HCT116 (cell line): ENCODE results near the gene SLC12A3. TPM values are rescaled to one million over a fixed set of nuclear protein-coding genes. Genes with fewer than 3 reads are reported as not detected.

Experiments used
- ATAC-seq: fragments of 200-7000 bp; cut with Tn5 transposase; 2 replicates; pipeline ENCODE4 v1.9.1; 2020; ENCODE audit warnings: mild to moderate bottlenecking, moderate library complexity
- BruUV-seq: library from RNA; stranded (reverse); fragments of 400-500 nt; replicated peaks from 2 replicates; lab custom pipeline; 2021; lab: Mats Ljungman, UMichigan
- CTCF ChIA-PET: fragments of 300-600 bp; sonication (Branson Sonifier 250); formaldehyde crosslinking; loops from one replicate; lab custom pipeline; 2021; ENCODE audit warnings: antibody characterized with exemption; lab: Charles Lee
- POLR2A ChIA-PET: fragments of 300-600, 350-600 bp; sonication (Branson Sonifier 250); formaldehyde crosslinking; loops from one replicate; lab custom pipeline; 2021; ENCODE audit warnings: antibody characterized with exemption; lab: Charles Lee
- RAD21 ChIA-PET, 2 experiments: fragments of 300-600 bp; sonication (Branson Sonifier 250); formaldehyde crosslinking; loops; one replicate each; lab custom pipeline; 2023; ENCODE audit warnings: low total read pairs in 2 of 2; ENCODE audit not compliant: uncharacterized antibody in 2 of 2, unreplicated experiment in 2 of 2, low non-redundant PET in 1 of 2; lab: Charles Lee
- DNase-seq: peaks from one replicate; pipeline ENCODE4 v3.0.0-alpha.2; 2010; ENCODE audit warnings: low read depth, low spot score
- H2AFZ ChIP-seq: fragments of 200-600 bp; shearing (Covaris generic), sonication (generic); 2 replicates; pipeline ENCODE4 v1.6.1; 2017; ENCODE audit warnings: low read depth, mixed run types, mixed read lengths, antibody characterized with exemption, low read length; ENCODE audit not compliant: poor library complexity, severe bottlenecking
- H3K27ac ChIP-seq: 2 replicates; pipeline ENCODE4 v1.5.1; 2012; ENCODE audit warnings: low read depth, low read length
- H3K27me3 ChIP-seq: fragments of 200-600 bp; sonication (generic); 2 replicates; pipeline ENCODE4 v1.6.1; 2016; ENCODE audit warnings: mixed run types, low read length, mixed read lengths; ENCODE audit not compliant: insufficient read depth
- H3K36me3 ChIP-seq, 2 experiments: fragments of 200-500 bp in 1 of 2; fragments of 200-600 bp in 1 of 2; sonication (Bioruptor generic) in 1 of 2; sonication (generic) in 1 of 2; 2 replicates each; pipeline versions ENCODE4 v1.5.1 to v1.6.1; 2014 to 2016; ENCODE audit warnings: low read length in 2 of 2, inconsistent platforms in 1 of 2, mixed read lengths in 1 of 2, mixed run types in 1 of 2; ENCODE audit not compliant: insufficient read depth in 2 of 2, control insufficient read depth in 1 of 2
- H3K4me1 ChIP-seq, 2 experiments: fragments of 200-600 bp in 1 of 2; sonication (generic) in 1 of 2; 2 replicates each; pipeline versions ENCODE4 v1.5.1 to v1.6.1; 2012 to 2017; ENCODE audit warnings: low read length in 2 of 2, inconsistent platforms in 1 of 2, mild to moderate bottlenecking in 1 of 2, mixed read lengths in 1 of 2, mixed run types in 1 of 2, moderate library complexity in 1 of 2; ENCODE audit not compliant: insufficient read depth in 2 of 2, control insufficient read depth in 1 of 2
- H3K4me2 ChIP-seq: fragments of 200-600 bp; sonication (generic); 2 replicates; pipeline ENCODE4 v1.6.1; 2017; ENCODE audit warnings: mixed run types, low read length, mixed read lengths
- H3K4me3 ChIP-seq, 2 experiments: fragments of 200-600 bp in 1 of 2; sonication (generic) in 1 of 2; replicated peaks in 1 of 2; 2 replicates each; pipeline ENCODE4 v1.5.1; 2011 to 2016; ENCODE audit warnings: low read length in 2 of 2, control low read depth in 1 of 2, low read depth in 1 of 2, mild to moderate bottlenecking in 1 of 2, mixed read lengths in 1 of 2, mixed run types in 1 of 2
- H3K79me2 ChIP-seq: fragments of 200-600 bp; sonication (generic); 2 replicates; pipeline ENCODE4 v1.6.1; 2017; ENCODE audit warnings: mild to moderate bottlenecking, mixed run types, low read length, moderate library complexity, mixed read lengths; ENCODE audit not compliant: insufficient read depth
- H3K9ac ChIP-seq: fragments of 200-600 bp; sonication (generic); 2 replicates; pipeline ENCODE4 v1.6.1; 2016; ENCODE audit warnings: low read length, mixed read lengths
- H3K9me2 ChIP-seq: fragments of 200-600 bp; sonication (generic), shearing (Covaris generic); 2 replicates; pipeline ENCODE4 v1.6.1; 2017; ENCODE audit warnings: mixed run types, mild to moderate bottlenecking, moderate library complexity; ENCODE audit not compliant: insufficient read depth
- H3K9me3 ChIP-seq, 2 experiments: fragments of 200-500 bp in 1 of 2; fragments of 200-600 bp in 1 of 2; sonication (Bioruptor generic) in 1 of 2; sonication (generic) in 1 of 2; 2 replicates each; pipeline ENCODE4 v1.6.1; 2014 to 2017; ENCODE audit warnings: low read length in 2 of 2, mixed read lengths in 2 of 2, inconsistent platforms in 1 of 2, low read depth in 1 of 2, mild to moderate bottlenecking in 1 of 2, mixed run types in 1 of 2, moderate library complexity in 1 of 2; ENCODE audit not compliant: control insufficient read depth in 1 of 2, insufficient read depth in 1 of 2
- H4K20me1 ChIP-seq: fragments of 200-600 bp; sonication (generic), shearing (Covaris generic); 2 replicates; pipeline ENCODE4 v1.6.1; 2017; ENCODE audit warnings: mixed run types, mild to moderate bottlenecking, moderate library complexity; ENCODE audit not compliant: insufficient read depth
- CBX3 ChIP-seq: IDR thresholded peaks from 2 replicates; pipeline ENCODE4 v1.6.1; 2012; ENCODE audit warnings: low read depth
- EGR1 ChIP-seq: IDR thresholded peaks from 2 replicates; pipeline ENCODE4 v1.6.1; 2012; ENCODE audit warnings: low read depth
- ELF1 ChIP-seq: IDR thresholded peaks from 2 replicates; pipeline ENCODE4 v1.6.1; 2012; ENCODE audit warnings: low read depth, borderline replicate concordance
- FOSL1 ChIP-seq: IDR thresholded peaks from 2 replicates; pipeline ENCODE4 v1.6.1; 2012; ENCODE audit warnings: low read depth
- JUND ChIP-seq: IDR thresholded peaks from 2 replicates; pipeline ENCODE4 v1.6.1; 2012
- MAX ChIP-seq: IDR thresholded peaks from 2 replicates; pipeline ENCODE4 v1.6.1; 2012
- POLR2A ChIP-seq: IDR thresholded peaks from 2 replicates; pipeline ENCODE4 v1.7.0; 2011; ENCODE audit warnings: borderline replicate concordance; ENCODE audit not compliant: insufficient read depth, insufficient read length; ENCODE audit errors: extremely low read depth
- RAD21 ChIP-seq: IDR thresholded peaks from 2 replicates; pipeline ENCODE4 v1.6.1; 2012; ENCODE audit warnings: low read depth, mild to moderate bottlenecking
- REST ChIP-seq: IDR thresholded peaks from 2 replicates; pipeline ENCODE4 v1.6.1; 2012; ENCODE audit warnings: low read depth
- SIN3A ChIP-seq: IDR thresholded peaks from 2 replicates; pipeline ENCODE4 v1.6.1; 2012; ENCODE audit warnings: low read depth
- TCF7L2 ChIP-seq: IDR thresholded peaks from 2 replicates; pipeline ENCODE4 v1.7.0; 2011; ENCODE audit warnings: borderline replicate concordance, inconsistent platforms; ENCODE audit not compliant: insufficient read depth, insufficient read length; ENCODE audit errors: extremely low read depth
- YY1 ChIP-seq: IDR thresholded peaks from 2 replicates; pipeline ENCODE4 v1.6.1; 2011; ENCODE audit warnings: low read length, low read depth, moderate library complexity, mild to moderate bottlenecking; ENCODE audit not compliant: insufficient replicate concordance; ENCODE audit errors: extremely low read depth
- ZBTB33 ChIP-seq: IDR thresholded peaks from 2 replicates; pipeline ENCODE4 v1.6.1; 2011; ENCODE audit warnings: mild to moderate bottlenecking, low read length, moderate library complexity; ENCODE audit not compliant: insufficient replicate concordance; ENCODE audit errors: extremely low read depth
- ZNF274 ChIP-seq: fragments of 200-500 bp; sonication (Bioruptor generic); IDR thresholded peaks from 2 replicates; pipeline ENCODE4 v1.6.1; 2014; ENCODE audit warnings: mild to moderate bottlenecking, low read depth, low read length, inconsistent platforms
- intact Hi-C: fragments of 100-400 bp; cut with micrococcal nuclease; formaldehyde crosslinking; loops from 2 replicates; pipeline ENCODE4 v1.10.0; 2022
- total RNA-seq: library from RNA; stranded (reverse); gene quantifications from one replicate; pipeline ENCODE4 v1.2.1, GENCODE V29; 2021; ENCODE audit not compliant: unreplicated experiment

SLC12A3 gene
- total RNA-seq, 1 experiment from 2014 or later, result not detected

GRCh38 chr16:56903866-56904265 lies 38.9 kb downstream of the SLC12A3 start:
- no peaks in the 10 kb centered on the region for H3K27me3 ChIP-seq
- no peak for TF ChIP-seq RAD21
- no peak for TF ChIP-seq EGR1
- TF ChIP-seq ZBTB33, result no peak
- no peak for TF ChIP-seq ELF1
- intact Hi-C loops, result no loop called here
- RAD21 ChIA-PET, result no interaction called here
- H3K36me3 ChIP-seq, result no peaks in the 10 kb centered on the region
- no TSS peak for BruUV-seq
- no peak overlapping the region for H3K9ac ChIP-seq
- H3K4me3 ChIP-seq, result no peak overlapping the region
- H3K4me2 ChIP-seq, result no peak overlapping the region
- CTCF ChIA-PET, result no interaction called here
- no peak overlapping the region for H3K27ac ChIP-seq
- POLR2A ChIA-PET, result no interaction called here
- H3K9me3 ChIP-seq, result no peaks in the 10 kb centered on the region
- H3K9me2 ChIP-seq, result no peaks in the 10 kb centered on the region
- ATAC-seq (no peak), DNase-seq (no peak)
- no peaks in the 10 kb centered on the region for H3K4me1 ChIP-seq
- no peak overlapping the region for H2AFZ ChIP-seq
- H3K79me2 ChIP-seq, result no peaks in the 10 kb centered on the region
- H4K20me1 ChIP-seq, result no peaks in the 10 kb centered on the region

GRCh38 chr16:56907401-56907800 lies 42.4 kb downstream of the SLC12A3 start:
- H3K9me3 ChIP-seq, result no peaks in the 10 kb centered on the region
- no peak overlapping the region for H2AFZ ChIP-seq
- CTCF ChIA-PET, result no interaction called here
- POLR2A ChIA-PET, result no interaction called here
- H3K4me2 ChIP-seq, result no peak overlapping the region
- no peak overlapping the region for H3K9ac ChIP-seq
- no peak overlapping the region for H3K27ac ChIP-seq
- ATAC-seq, result no peak
- intact Hi-C loops, result no loop called here
- H3K4me1 ChIP-seq, result no peaks in the 10 kb centered on the region
- H3K36me3 ChIP-seq, result no peaks in the 10 kb centered on the region
- H3K9me2 ChIP-seq, result no peaks in the 10 kb centered on the region
- BruUV-seq, result no TSS peak
- H3K79me2 ChIP-seq, result no peaks in the 10 kb centered on the region
- no peak overlapping the region for H3K4me3 ChIP-seq
- TF ChIP-seq POLR2A, result no peak
- TF ChIP-seq JUND, result no peak
- no peak for TF ChIP-seq YY1
- TF ChIP-seq MAX, result no peak
- no peak for TF ChIP-seq ZNF274
- no peak for TF ChIP-seq TCF7L2
- TF ChIP-seq SIN3A, result no peak
- TF ChIP-seq REST, result no peak
- no peak for TF ChIP-seq CBX3
- no peak for TF ChIP-seq EGR1
- TF ChIP-seq FOSL1, result no peak
- no peak for DNase-seq
- no peaks in the 10 kb centered on the region for H3K27me3 ChIP-seq
- RAD21 ChIA-PET, result no interaction called here
- no peaks in the 10 kb centered on the region for H4K20me1 ChIP-seq
